ENCODE results near the gene HSD3B7.

Gene HSD3B7

GRCh38 chr16:30967795-30968194 lies 17.2 kb upstream of the HSD3B7 start:
- no peak for DNase-seq (ENCODE audit: low read depth)
- H3K4me3 ChIP-seq (ENCODE audit: low read depth, low read length): no peak overlapping the region
- TF ChIP-seq CTCF (conservative IDR thresholded peaks at IDR 0.05; ENCODE audit: low read depth, low read length): no peak

- no peak for DNase-seq (ENCODE audit: low read depth)
- no peak for TF ChIP-seq CTCF (conservative IDR thresholded peaks at IDR 0.05; ENCODE audit: low read depth, low read length)
These were observed 15.7 kb upstream of the HSD3B7 start for GRCh38 chr16:30969246-30969842.

GRCh38 chr16:30971298-30971697 lies 13.7 kb upstream of the HSD3B7 start:
- H3K4me3 ChIP-seq (ENCODE audit: low read depth, low read length): no peak overlapping the region
- no peak for TF ChIP-seq CTCF (conservative IDR thresholded peaks at IDR 0.05; ENCODE audit: low read depth, low read length)
- no peak for DNase-seq (ENCODE audit: low read depth)

More at GRCh38 chr16:30969246-30969842, 15.7 kb upstream of the HSD3B7 start:
- H3K4me3 ChIP-seq (ENCODE audit: low read depth, low read length): no peak overlapping the region

GRCh38 chr16:30972872-30973271 lies 12.1 kb upstream of the HSD3B7 start:
- peak; percentile 85 for DNase-seq (ENCODE audit: low read depth)
- no peak overlapping the region for H3K4me3 ChIP-seq (ENCODE audit: low read depth, low read length)
- peak; percentile 67 for TF ChIP-seq CTCF (conservative IDR thresholded peaks at IDR 0.05; ENCODE audit: low read depth, low read length)

GRCh38 chr16:30974348-30974747 lies 10.7 kb upstream of the HSD3B7 start:
- no peak overlapping the region for H3K4me3 ChIP-seq (ENCODE audit: low read depth, low read length)
- no peak for TF ChIP-seq CTCF (conservative IDR thresholded peaks at IDR 0.05; ENCODE audit: low read depth, low read length)
- DNase-seq (ENCODE audit: low read depth): no peak

GRCh38 chr16:30976486-30976885 lies 8.5 kb upstream of the HSD3B7 start:
- TF ChIP-seq CTCF (conservative IDR thresholded peaks at IDR 0.05; ENCODE audit: low read depth, low read length): no peak
- DNase-seq (ENCODE audit: low read depth): no peak
- no peak overlapping the region for H3K4me3 ChIP-seq (ENCODE audit: low read depth, low read length)

- no peak overlapping the region for H3K4me3 ChIP-seq (ENCODE audit: low read depth, low read length)
- TF ChIP-seq CTCF (conservative IDR thresholded peaks at IDR 0.05; ENCODE audit: low read depth, low read length): peak; percentile 57
These were observed 7.5 kb upstream of the HSD3B7 start for GRCh38 chr16:30977502-30977901.

More at GRCh38 chr16:30977502-30977901, 7.5 kb upstream of the HSD3B7 start:
- DNase-seq (ENCODE audit: low read depth): no peak
